HG02678 (cell line): ENCODE measurements around the gene ZNF483.
A peak's percentile ranks its signal among the peaks of the same experiment; 100 is the strongest.
"Not testable (repeated sequence)": the region's sequence is repeated elsewhere in the genome, so short reads cannot be mapped to it uniquely, and the experiment has no call there.

ENCODE experiments used
- ATAC-seq: cut with Tn5 transposase; IDR thresholded peaks from one replicate; pipeline ENCODE4 v1.9.1; 2021; ENCODE audit warnings: mild to moderate bottlenecking, moderate library complexity; ENCODE audit not compliant: unreplicated experiment

Gene ZNF483

GRCh38 chr9:111605041-111605559 lies 80.1 kb downstream of the ZNF483 start:
- ATAC-seq: no peak

GRCh38 chr9:111610149-111610548 lies 85.2 kb downstream of the ZNF483 start:
- no peak for ATAC-seq

- no peak for ATAC-seq
These were observed 85.9 kb downstream of the ZNF483 start for GRCh38 chr9:111610845-111611244.

GRCh38 chr9:111613436-111614040 lies 88.6 kb downstream of the ZNF483 start:
- ATAC-seq: no peak

- no peak for ATAC-seq
These were observed 90.9 kb downstream of the ZNF483 start for GRCh38 chr9:111615928-111616327.

GRCh38 chr9:111617349-111617748 lies 92.4 kb downstream of the ZNF483 start:
- not testable (repeated sequence) for ATAC-seq

- peak; percentile 56 for ATAC-seq
These were observed 97.0 kb downstream of the ZNF483 start for GRCh38 chr9:111621895-111622480.

- ATAC-seq: no peak
These were observed 97.6 kb downstream of the ZNF483 start for GRCh38 chr9:111622626-111623025.
